ENCODE results near the gene PRR9.

GRCh38 chr1:153262462-153263157, 45.2 kb downstream of the PRR9 start:
- TF ChIP-seq CTCF (IDR thresholded peaks at IDR 0.05) (no peak), POLR2A (IDR thresholded peaks at IDR 0.05) (no peak)
